HepG2 (cell line): ENCODE measurements around the gene ATN1. TPM values are rescaled to one million over a fixed set of nuclear protein-coding genes. Genes with fewer than 3 reads are reported as not detected.

Experiments
- ARID2 ChIP-seq: sonication (generic); formaldehyde crosslinking; IDR thresholded peaks from 2 replicates; pipeline ENCODE4 v1.8.1; 2022; ENCODE audit warnings: mild to moderate bottlenecking, missing genetic modification reagents, borderline replicate concordance
- CC2D1A ChIP-seq: sonication (generic); formaldehyde crosslinking; IDR thresholded peaks from 2 replicates; pipeline ENCODE4 v1.8.1; 2023; ENCODE audit warnings: mild to moderate bottlenecking, missing genetic modification reagents
- CENPX ChIP-seq: sonication (generic); formaldehyde crosslinking; IDR thresholded peaks from 2 replicates; pipeline ENCODE4 v1.9.0; 2021; ENCODE audit warnings: mild to moderate bottlenecking, missing genetic modification reagents, moderate library complexity
- DMAP1 ChIP-seq: IDR thresholded peaks from 2 replicates; pipeline ENCODE4 v1.6.1; 2016
- FOXK1 ChIP-seq: sonication (generic); formaldehyde crosslinking; IDR thresholded peaks from 2 replicates; pipeline ENCODE4 v1.4.0; 2020; ENCODE audit warnings: low read depth, missing genetic modification reagents, borderline replicate concordance
- KLF12 ChIP-seq: sonication (generic); formaldehyde crosslinking; IDR thresholded peaks from 2 replicates; pipeline ENCODE4 v1.4.0; 2020; ENCODE audit warnings: missing genetic modification reagents, borderline replicate concordance
- NAIF1 ChIP-seq: sonication (generic); formaldehyde crosslinking; IDR thresholded peaks from 2 replicates; pipeline ENCODE4 v1.5.0; 2020; ENCODE audit warnings: mild to moderate bottlenecking, missing genetic modification reagents, borderline replicate concordance
- PRMT3 ChIP-seq: sonication (generic); formaldehyde crosslinking; IDR thresholded peaks from 2 replicates; pipeline ENCODE4 v1.8.1; 2022; ENCODE audit warnings: low read depth, mild to moderate bottlenecking, moderate library complexity, missing genetic modification reagents, borderline replicate concordance
- RNF2 ChIP-seq: fragments of 450-650 bp; conservative IDR thresholded peaks from 2 replicates; pipeline ENCODE4 v1.6.1; 2016; ENCODE audit warnings: low read depth
- SATB2 ChIP-seq: sonication (generic); formaldehyde crosslinking; IDR thresholded peaks from 2 replicates; pipeline ENCODE4 v1.5.0; 2020; ENCODE audit warnings: missing genetic modification reagents
- SETDB1 ChIP-seq: sonication (generic); formaldehyde crosslinking; IDR thresholded peaks from 2 replicates; pipeline ENCODE4 v1.5.1; 2020; ENCODE audit warnings: missing genetic modification reagents, mild to moderate bottlenecking, borderline replicate concordance
- SNAPC4 ChIP-seq: sonication (generic); formaldehyde crosslinking; IDR thresholded peaks from 2 replicates; pipeline ENCODE4 v1.4.0; 2020; ENCODE audit warnings: mild to moderate bottlenecking, missing genetic modification reagents
- U2AF2 ChIP-seq: fragments of 200-400 bp; formaldehyde crosslinking; IDR thresholded peaks from 2 replicates; pipeline ENCODE4 v1.6.1; 2017; ENCODE audit warnings: low read depth, mild to moderate bottlenecking, low read length
- XRCC5 ChIP-seq: fragments of 200-400 bp; formaldehyde crosslinking; optimal IDR thresholded peaks from 2 replicates; pipeline ENCODE3; 2017; ENCODE audit warnings: mild to moderate bottlenecking, low read length
- ZBTB38 ChIP-seq: sonication (generic); formaldehyde crosslinking; IDR thresholded peaks from 2 replicates; pipeline ENCODE4 v1.5.1; 2020; ENCODE audit warnings: mild to moderate bottlenecking, missing genetic modification reagents
- ZC3H13 ChIP-seq: sonication (generic); formaldehyde crosslinking; IDR thresholded peaks from 2 replicates; pipeline ENCODE4 v1.8.1; 2023; ENCODE audit warnings: mild to moderate bottlenecking, missing genetic modification reagents, moderate library complexity
- ZNF121 ChIP-seq: sonication (generic); formaldehyde crosslinking; IDR thresholded peaks from 2 replicates; pipeline ENCODE4 v1.5.0; 2020; ENCODE audit warnings: mild to moderate bottlenecking, missing genetic modification reagents
- ZNF124 ChIP-seq: sonication (generic); formaldehyde crosslinking; IDR thresholded peaks from 2 replicates; pipeline ENCODE4 v1.4.0; 2020; ENCODE audit warnings: missing genetic modification reagents
- ZNF256 ChIP-seq: sonication (generic); formaldehyde crosslinking; conservative IDR thresholded peaks from 2 replicates; pipeline ENCODE4 v1.4.0; 2020; ENCODE audit warnings: missing genetic modification reagents
- ZNF282 ChIP-seq: fragments of 450-650 bp; IDR thresholded peaks from 2 replicates; pipeline ENCODE4 v1.6.1; 2018; ENCODE audit not compliant: partially characterized antibody
- ZNF451 ChIP-seq: sonication (generic); formaldehyde crosslinking; IDR thresholded peaks from 2 replicates; pipeline ENCODE4 v1.5.0; 2020; ENCODE audit warnings: mild to moderate bottlenecking, missing genetic modification reagents
- ZNF747 ChIP-seq: sonication (generic); formaldehyde crosslinking; IDR thresholded peaks from 2 replicates; pipeline ENCODE4 v1.8.1; 2023; ENCODE audit warnings: missing genetic modification reagents, mild to moderate bottlenecking, borderline replicate concordance
- ZNF841 ChIP-seq: sonication (generic); formaldehyde crosslinking; IDR thresholded peaks from 2 replicates; pipeline ENCODE4 v1.8.1; 2023; ENCODE audit warnings: missing genetic modification reagents, borderline replicate concordance
- polyA plus RNA-seq, 8 experiments: library from polyadenylated mRNA; depleted of rRNA in 3 of 8; stranded (reverse) in 7 of 8; unstranded in 1 of 8; fragments of >200 nt; fragmentation: Illumina TruSeq in 4 of 8; extraction: Trizol in 4 of 8; gene quantifications; 2 replicates each; pipeline versions ENCODE4 v1.2.1 to v1.2.3, GENCODE V29; 2011 to 2016; ENCODE audit warnings: low read depth in 4 of 8, missing spikeins in 1 of 8, mixed read lengths in 1 of 8; ENCODE audit not compliant: insufficient read depth in 1 of 8
- total RNA-seq, 5 experiments: library from RNA; depleted of rRNA; stranded (reverse); fragments of >200 nt; fragmentation: Illumina TruSeq; extraction: Trizol; gene quantifications; 2 replicates each; pipeline ENCODE4 v1.2.3, GENCODE V29; 2016; ENCODE audit warnings: low read depth in 1 of 5
- TF ChIP-seq, protein P1 (sequence below): IDR thresholded peaks from 2 replicates; pipeline ENCODE4 v1.6.1; 2016; ENCODE audit warnings: low read depth, control low read depth
- TF ChIP-seq, protein P2 (sequence below): sonication (generic); formaldehyde crosslinking; IDR thresholded peaks from 2 replicates; pipeline ENCODE4 v1.5.0; 2020; ENCODE audit warnings: missing genetic modification reagents

The ATN1 gene
- total and polyA plus RNA-seq, 2 of the 13 experiments (the other 11 are each of a cell fraction or from before 2014, with no cell fraction given): 2.1 to 8.6 TPM

DNA sequence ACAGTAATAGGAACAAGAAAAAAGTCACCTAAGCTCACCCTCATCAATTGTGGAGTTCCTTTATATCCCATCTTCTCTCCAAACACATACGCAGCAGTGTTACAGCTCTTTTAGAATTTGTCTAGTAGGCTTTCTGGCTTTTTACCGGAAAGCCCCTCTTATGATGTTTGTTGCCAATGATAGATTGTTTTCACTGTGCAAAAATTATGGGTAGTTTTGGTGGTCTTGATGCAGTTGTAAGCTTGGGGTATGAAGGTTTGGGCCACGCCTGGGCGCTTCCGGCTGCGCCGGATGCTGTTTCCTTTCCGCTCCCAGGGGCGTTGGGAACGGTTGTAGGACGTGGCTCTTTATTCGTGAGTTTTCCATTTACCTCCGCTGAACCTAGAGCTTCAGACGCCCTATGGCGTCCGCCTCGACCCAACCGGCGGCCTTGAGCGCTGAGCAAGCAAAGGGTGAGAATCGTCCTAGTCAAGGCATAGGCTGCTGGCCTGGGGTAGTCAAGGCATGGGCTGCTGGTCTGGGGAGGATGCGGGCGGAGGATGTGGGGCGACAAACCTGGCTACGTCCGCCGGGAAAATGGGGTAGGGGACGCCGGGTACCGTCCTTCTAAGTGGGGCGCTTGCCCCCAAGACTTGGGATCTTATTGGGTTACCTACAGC lies 16.1 kb downstream of the ATN1 start, which contains the start of the genes C12orf57 and RNU7-1 (continued):
- TF ChIP-seq SNAPC4 (CRISPR knock-in tag): peak; percentile 100
- no peak for TF ChIP-seq CC2D1A
- TF ChIP-seq KLF12 (CRISPR knock-in tag): peak; percentile 27; the same call in 1 of the 2 replicates
- TF ChIP-seq SATB2 (CRISPR knock-in tag): no peak
- TF ChIP-seq XRCC5: no peak
- TF ChIP-seq SETDB1 (CRISPR knock-in tag): no peak
- no peak for TF ChIP-seq CENPX
- TF ChIP-seq PRMT3: peak; percentile 79
- no peak for TF ChIP-seq ZNF121 (CRISPR knock-in tag)
- no peak for TF ChIP-seq ZNF747 (CRISPR knock-in tag)
- peak; percentile 83 for TF ChIP-seq DMAP1
- peak; percentile 28; the same call in 1 of the 2 replicates for TF ChIP-seq ZNF256
- TF ChIP-seq, protein P1, sequence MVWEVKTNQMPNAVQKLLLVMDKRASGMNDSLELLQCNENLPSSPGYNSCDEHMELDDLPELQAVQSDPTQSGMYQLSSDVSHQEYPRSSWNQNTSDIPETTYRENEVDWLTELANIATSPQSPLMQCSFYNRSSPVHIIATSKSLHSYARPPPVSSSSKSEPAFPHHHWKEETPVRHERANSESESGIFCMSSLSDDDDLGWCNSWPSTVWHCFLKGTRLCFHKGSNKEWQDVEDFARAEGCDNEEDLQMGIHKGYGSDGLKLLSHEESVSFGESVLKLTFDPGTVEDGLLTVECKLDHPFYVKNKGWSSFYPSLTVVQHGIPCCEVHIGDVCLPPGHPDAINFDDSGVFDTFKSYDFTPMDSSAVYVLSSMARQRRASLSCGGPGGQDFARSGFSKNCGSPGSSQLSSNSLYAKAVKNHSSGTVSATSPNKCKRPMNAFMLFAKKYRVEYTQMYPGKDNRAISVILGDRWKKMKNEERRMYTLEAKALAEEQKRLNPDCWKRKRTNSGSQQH: no peak; the same call in 1 of the 2 replicates
- no peak for TF ChIP-seq ZBTB38 (CRISPR knock-in tag)
- TF ChIP-seq ARID2: no peak
- TF ChIP-seq ZNF282: no peak
- no peak; the same call in 1 of the 2 replicates for TF ChIP-seq ZNF451 (CRISPR knock-in tag)
- TF ChIP-seq, protein P2, sequence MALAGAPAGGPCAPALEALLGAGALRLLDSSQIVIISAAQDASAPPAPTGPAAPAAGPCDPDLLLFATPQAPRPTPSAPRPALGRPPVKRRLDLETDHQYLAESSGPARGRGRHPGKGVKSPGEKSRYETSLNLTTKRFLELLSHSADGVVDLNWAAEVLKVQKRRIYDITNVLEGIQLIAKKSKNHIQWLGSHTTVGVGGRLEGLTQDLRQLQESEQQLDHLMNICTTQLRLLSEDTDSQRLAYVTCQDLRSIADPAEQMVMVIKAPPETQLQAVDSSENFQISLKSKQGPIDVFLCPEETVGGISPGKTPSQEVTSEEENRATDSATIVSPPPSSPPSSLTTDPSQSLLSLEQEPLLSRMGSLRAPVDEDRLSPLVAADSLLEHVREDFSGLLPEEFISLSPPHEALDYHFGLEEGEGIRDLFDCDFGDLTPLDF (CRISPR knock-in tag): no peak
- no peak for TF ChIP-seq RNF2
- TF ChIP-seq FOXK1 (CRISPR knock-in tag): peak; percentile 53; the same call in 1 of the 2 replicates
- TF ChIP-seq ZNF124 (CRISPR knock-in tag): peak; percentile 95
- peak; percentile 53; the same call in 1 of the 2 replicates for TF ChIP-seq ZC3H13 (CRISPR knock-in tag)
- TF ChIP-seq ZNF841 (CRISPR knock-in tag): peak; percentile 87; the same call in 1 of the 2 replicates
- no peak for TF ChIP-seq NAIF1 (CRISPR knock-in tag)
- no peak; the same call in 1 of the 2 replicates for TF ChIP-seq U2AF2
